Measurements from ENCODE around the gene ADARB2. TPM values are rescaled to one million over a fixed set of nuclear protein-coding genes. Genes with fewer than 3 reads are reported as not detected.

The ADARB2 gene
- polyA plus RNA-seq, 1 of the 3 experiments (the other 2 are of a cell fraction), result not detected

- Histone ChIP-seq H3K4me3 (ENCODE audit: low read depth in 2 of 2, low read length in 1 of 2) (no peak overlapping the region), H3K79me2 (ENCODE audit: insufficient read depth) (no peaks in the 10 kb centered on the region), H3K4me1 (ENCODE audit: control insufficient read depth in 1 of 2, insufficient read depth in 2 of 2, low read depth in 1 of 2, low read length in 1 of 2) (no peaks in the 10 kb centered on the region), H3K36me3 (replicated peaks in 1 of 2; ENCODE audit: control insufficient read depth in 1 of 2, insufficient read depth in 2 of 2, low read length in 1 of 2) (no peaks in the 10 kb centered on the region), H3K4me2 (no peak overlapping the region), H3K9ac (no peak overlapping the region), H3F3A (replicated peaks; ENCODE audit: insufficient read depth) (no peaks in the 10 kb centered on the region), H4K20me1 (ENCODE audit: insufficient read depth) (no peaks in the 10 kb centered on the region), H3K9me2 (no peaks in the 10 kb centered on the region), H2AFZ (ENCODE audit: low read depth) (no peak overlapping the region), H3K27ac (ENCODE audit: low read depth in 2 of 2, low read length in 1 of 2) (no peak overlapping the region), H3K9me3 (0 out of 2 replicates have a peak, but pooled peaks cover 4% of the 10 kb centered on the region), H3K27me3 (ENCODE audit: insufficient read depth) (no peaks in the 10 kb centered on the region)
- no peak for DNase-seq
- POLR2A ChIA-PET, result no interaction called here
- CTCF ChIA-PET, result no interaction called here
- whole genome bisulfite sequencing (ENCODE audit: low lambda C conversion rate), result 65% methylated on average over 20 of the region's 24 CpGs
- TF ChIP-seq CTCF (IDR thresholded peaks at IDR 0.05), result no peak
- TF ChIP-seq, protein P1, sequence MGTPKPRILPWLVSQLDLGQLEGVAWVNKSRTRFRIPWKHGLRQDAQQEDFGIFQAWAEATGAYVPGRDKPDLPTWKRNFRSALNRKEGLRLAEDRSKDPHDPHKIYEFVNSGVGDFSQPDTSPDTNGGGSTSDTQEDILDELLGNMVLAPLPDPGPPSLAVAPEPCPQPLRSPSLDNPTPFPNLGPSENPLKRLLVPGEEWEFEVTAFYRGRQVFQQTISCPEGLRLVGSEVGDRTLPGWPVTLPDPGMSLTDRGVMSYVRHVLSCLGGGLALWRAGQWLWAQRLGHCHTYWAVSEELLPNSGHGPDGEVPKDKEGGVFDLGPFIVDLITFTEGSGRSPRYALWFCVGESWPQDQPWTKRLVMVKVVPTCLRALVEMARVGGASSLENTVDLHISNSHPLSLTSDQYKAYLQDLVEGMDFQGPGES (IDR thresholded peaks at IDR 0.05; ENCODE audit: low read depth, low read length), result no peak
- TF ChIP-seq RXRA (IDR thresholded peaks at IDR 0.05; ENCODE audit: borderline replicate concordance, low read depth), result no peak
- no peak for TF ChIP-seq EZH2phosphoT487 (IDR thresholded peaks at IDR 0.05; ENCODE audit: borderline replicate concordance, low read depth)
- TF ChIP-seq, protein P2, sequence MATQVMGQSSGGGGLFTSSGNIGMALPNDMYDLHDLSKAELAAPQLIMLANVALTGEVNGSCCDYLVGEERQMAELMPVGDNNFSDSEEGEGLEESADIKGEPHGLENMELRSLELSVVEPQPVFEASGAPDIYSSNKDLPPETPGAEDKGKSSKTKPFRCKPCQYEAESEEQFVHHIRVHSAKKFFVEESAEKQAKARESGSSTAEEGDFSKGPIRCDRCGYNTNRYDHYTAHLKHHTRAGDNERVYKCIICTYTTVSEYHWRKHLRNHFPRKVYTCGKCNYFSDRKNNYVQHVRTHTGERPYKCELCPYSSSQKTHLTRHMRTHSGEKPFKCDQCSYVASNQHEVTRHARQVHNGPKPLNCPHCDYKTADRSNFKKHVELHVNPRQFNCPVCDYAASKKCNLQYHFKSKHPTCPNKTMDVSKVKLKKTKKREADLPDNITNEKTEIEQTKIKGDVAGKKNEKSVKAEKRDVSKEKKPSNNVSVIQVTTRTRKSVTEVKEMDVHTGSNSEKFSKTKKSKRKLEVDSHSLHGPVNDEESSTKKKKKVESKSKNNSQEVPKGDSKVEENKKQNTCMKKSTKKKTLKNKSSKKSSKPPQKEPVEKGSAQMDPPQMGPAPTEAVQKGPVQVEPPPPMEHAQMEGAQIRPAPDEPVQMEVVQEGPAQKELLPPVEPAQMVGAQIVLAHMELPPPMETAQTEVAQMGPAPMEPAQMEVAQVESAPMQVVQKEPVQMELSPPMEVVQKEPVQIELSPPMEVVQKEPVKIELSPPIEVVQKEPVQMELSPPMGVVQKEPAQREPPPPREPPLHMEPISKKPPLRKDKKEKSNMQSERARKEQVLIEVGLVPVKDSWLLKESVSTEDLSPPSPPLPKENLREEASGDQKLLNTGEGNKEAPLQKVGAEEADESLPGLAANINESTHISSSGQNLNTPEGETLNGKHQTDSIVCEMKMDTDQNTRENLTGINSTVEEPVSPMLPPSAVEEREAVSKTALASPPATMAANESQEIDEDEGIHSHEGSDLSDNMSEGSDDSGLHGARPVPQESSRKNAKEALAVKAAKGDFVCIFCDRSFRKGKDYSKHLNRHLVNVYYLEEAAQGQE (IDR thresholded peaks at IDR 0.05; ENCODE audit: low read depth, low read length), result no peak
- no peak for TF ChIP-seq RFX5 (IDR thresholded peaks at IDR 0.05; ENCODE audit: low read length)
- TF ChIP-seq, protein P3, sequence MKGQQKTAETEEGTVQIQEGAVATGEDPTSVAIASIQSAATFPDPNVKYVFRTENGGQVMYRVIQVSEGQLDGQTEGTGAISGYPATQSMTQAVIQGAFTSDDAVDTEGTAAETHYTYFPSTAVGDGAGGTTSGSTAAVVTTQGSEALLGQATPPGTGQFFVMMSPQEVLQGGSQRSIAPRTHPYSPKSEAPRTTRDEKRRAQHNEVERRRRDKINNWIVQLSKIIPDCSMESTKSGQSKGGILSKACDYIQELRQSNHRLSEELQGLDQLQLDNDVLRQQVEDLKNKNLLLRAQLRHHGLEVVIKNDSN (IDR thresholded peaks at IDR 0.05; ENCODE audit: borderline replicate concordance, low read depth), result no peak
- no peak for TF ChIP-seq YY1 (IDR thresholded peaks at IDR 0.05; ENCODE audit: low read depth)
- TF ChIP-seq FOXJ3 (CRISPR knock-in tag; IDR thresholded peaks at IDR 0.05), result no peak
- no peak for TF ChIP-seq ELF1 (IDR thresholded peaks at IDR 0.05)
- TF ChIP-seq MAX (IDR thresholded peaks at IDR 0.05; ENCODE audit: low read depth), result no peak
- TF ChIP-seq, protein P4, sequence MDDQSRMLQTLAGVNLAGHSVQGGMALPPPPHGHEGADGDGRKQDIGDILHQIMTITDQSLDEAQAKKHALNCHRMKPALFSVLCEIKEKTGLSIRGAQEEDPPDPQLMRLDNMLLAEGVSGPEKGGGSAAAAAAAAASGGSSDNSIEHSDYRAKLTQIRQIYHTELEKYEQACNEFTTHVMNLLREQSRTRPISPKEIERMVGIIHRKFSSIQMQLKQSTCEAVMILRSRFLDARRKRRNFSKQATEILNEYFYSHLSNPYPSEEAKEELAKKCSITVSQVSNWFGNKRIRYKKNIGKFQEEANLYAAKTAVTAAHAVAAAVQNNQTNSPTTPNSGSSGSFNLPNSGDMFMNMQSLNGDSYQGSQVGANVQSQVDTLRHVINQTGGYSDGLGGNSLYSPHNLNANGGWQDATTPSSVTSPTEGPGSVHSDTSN (IDR thresholded peaks at IDR 0.05), result no peak
- TF ChIP-seq JUND (IDR thresholded peaks at IDR 0.05), result no peak
- no peak for TF ChIP-seq MEF2A (IDR thresholded peaks at IDR 0.05; ENCODE audit: borderline replicate concordance, low read depth)
- no peak for TF ChIP-seq RCOR1 (IDR thresholded peaks at IDR 0.05; ENCODE audit: low read length)
Observed at GRCh38 chr10:1199897-1200721, 537.2 kb downstream of the ADARB2 start.
